Naive B cell (primary cell): ENCODE results near the gene MMS19. TPM values are rescaled to one million over a fixed set of nuclear protein-coding genes. Genes with fewer than 3 reads are reported as not detected.

Experiments
- polyA plus RNA-seq, 6 donors: library from polyadenylated mRNA; unstranded; fragments of 300-500 nt; fragmentation: Illumina TruSeq; gene quantifications; one replicate each; pipeline ENCODE4 v1.2.3, GENCODE V29; 2021; ENCODE audit warnings: low read depth in 6 of 6

The MMS19 gene
- polyA plus RNA-seq, 6 donors from 2014 or later, result 22.5 to 44.3 (median 26.6) TPM

Other genes starting within 250 kb of the MMS19 start
- gene ARHGAP19, start 205.8 kb downstream of the MMS19 start, polyA plus RNA-seq, result 10 to 100 TPM in 3 of 6 donors, 1 to 10 TPM in 3; 6.2 to 19.3 (median 9.4) TPM
- gene FRAT1, start 179.2 kb downstream of the MMS19 start, polyA plus RNA-seq, result 10 to 100 TPM in 4 of 6 donors, 1 to 10 TPM in 2; 7.4 to 15.7 (median 10.8) TPM
- gene FRAT2, start 163.7 kb downstream of the MMS19 start, polyA plus RNA-seq, result 10 to 100 TPM in 4 of 6 donors, 1 to 10 TPM in 2; 7.0 to 19.1 (median 14.3) TPM
- 10 to 100 TPM in 5 of 6 donors, 1 to 10 TPM in 1; 8.1 to 20.8 (median 15.7) TPM for gene RRP12, start 97.1 kb downstream of the MMS19 start, polyA plus RNA-seq
- 100 to 1,000 TPM; 177 to 263 (median 203) TPM for gene PGAM1, start 72.2 kb downstream of the MMS19 start, polyA plus RNA-seq
- gene EXOSC1, start 52.4 kb downstream of the MMS19 start, polyA plus RNA-seq, result 10 to 100 TPM; 47.3 to 72.0 (median 65.8) TPM
- 10 to 100 TPM; 23.2 to 57.2 (median 29.5) TPM for gene ZDHHC16, start 52.2 kb downstream of the MMS19 start, polyA plus RNA-seq
- gene UBTD1, start 502 bp upstream of the MMS19 start, polyA plus RNA-seq, result 1 to 10 TPM in 3 of 6 donors, under 1 TPM in 2, not detected in 1; 0.60 to 1.2 (median 1.0) TPM
- gene ANKRD2, start 74.4 kb upstream of the MMS19 start, polyA plus RNA-seq, result not detected
- not detected for gene HOGA1, start 86.0 kb upstream of the MMS19 start, polyA plus RNA-seq
- not detected for gene C10orf62, start 91.3 kb upstream of the MMS19 start, polyA plus RNA-seq
- gene MORN4, start 135.1 kb upstream of the MMS19 start, polyA plus RNA-seq, result 1 to 10 TPM in 2 of 6 donors, under 1 TPM in 3, not detected in 1; 0.27 to 2.1 (median 0.77) TPM
- gene PI4K2A, start 142.2 kb upstream of the MMS19 start, polyA plus RNA-seq, result 1 to 10 TPM; 5.1 to 7.9 (median 6.4) TPM
- gene AVPI1, start 188.8 kb upstream of the MMS19 start, polyA plus RNA-seq, result 1 to 10 TPM; 1.4 to 4.0 (median 2.3) TPM
- under 1 TPM in 1 of 6 donors, not detected in 5; 0.57 TPM for gene MARVELD1, start 215.3 kb upstream of the MMS19 start, polyA plus RNA-seq
- gene ZFYVE27, start 238.7 kb upstream of the MMS19 start, polyA plus RNA-seq, result 10 to 100 TPM; 34.0 to 51.3 (median 38.0) TPM